Urothelium cell line (cell line): ENCODE results near the gene RIPK1.
"Not testable (repeated sequence)": the region's sequence is repeated elsewhere in the genome, so short reads cannot be mapped to it uniquely, and the experiment has no call there.

Experiments used
- DNase-seq: peaks from one replicate; pipeline ENCODE4 v3.0.0; 2011; ENCODE audit warnings: low spot score, mixed read lengths
- FAIRE-seq: peaks from 2 replicates; lab custom pipeline; 2011; peaks lifted over from hg19 to GRCh38; lab: Jason Lieb, UNC

RIPK1 gene

DNA sequence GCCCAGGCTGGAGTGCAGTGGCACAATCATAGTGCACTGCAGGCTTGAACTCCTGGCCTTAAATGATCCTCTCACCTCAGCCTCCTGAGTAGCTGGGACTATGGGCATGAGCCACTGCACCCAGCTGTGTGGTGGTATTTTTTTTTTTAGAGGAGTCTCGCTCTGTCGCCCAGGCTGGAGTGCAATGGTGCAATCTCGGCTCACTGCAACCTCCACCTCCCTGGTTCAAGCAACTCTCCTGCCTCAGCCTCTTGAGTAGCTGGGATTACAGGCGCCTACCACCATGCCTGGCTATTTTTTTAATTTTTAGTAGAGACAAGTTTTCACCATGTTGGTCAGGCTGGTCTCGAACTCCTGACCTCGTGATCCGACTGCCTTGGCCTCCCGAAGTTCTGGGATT lies 10.7 kb downstream of the RIPK1 start:
- DNase-seq, FAIRE-seq: not testable (repeated sequence)

DNA sequence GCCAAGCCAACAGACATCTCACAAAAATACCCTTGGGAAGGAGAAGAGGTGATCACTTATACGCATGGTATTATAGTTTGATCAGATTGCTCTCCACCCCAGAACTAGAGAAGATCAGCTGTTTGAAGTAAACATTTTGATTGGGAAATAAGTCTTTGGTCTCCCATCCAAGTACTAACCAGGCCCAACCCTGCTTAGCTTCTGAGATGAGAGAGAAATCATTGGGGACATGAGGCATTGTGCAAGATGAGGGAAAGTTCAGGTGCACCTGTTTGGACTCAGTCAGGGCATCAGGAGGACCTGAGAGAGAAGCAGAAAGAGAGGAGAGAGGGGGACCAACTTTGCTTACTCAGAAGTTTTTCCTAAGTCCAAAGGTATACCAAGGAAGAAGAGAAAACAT lies 11.4 kb downstream of the RIPK1 start:
- FAIRE-seq (no peak), DNase-seq (no peak)

DNA sequence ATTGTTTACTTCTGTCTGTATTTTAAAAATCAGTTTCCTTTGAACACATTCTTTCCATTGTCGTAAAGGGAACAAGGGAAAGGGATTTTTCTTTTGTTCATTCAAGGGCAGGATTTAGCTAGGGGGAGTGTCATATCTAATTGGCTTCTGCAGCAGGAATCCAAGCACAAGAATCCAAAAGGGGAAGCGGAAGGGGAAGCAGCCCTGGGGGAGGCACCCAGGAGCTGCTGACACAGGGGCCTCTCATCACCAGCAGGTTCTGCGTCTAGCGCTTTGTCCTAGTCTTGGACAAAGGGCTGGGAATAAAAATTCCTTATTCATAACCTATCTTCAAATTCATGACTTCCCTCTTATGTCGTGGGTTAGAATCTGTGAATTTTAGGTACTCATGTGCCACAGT lies 13.7 kb downstream of the RIPK1 start:
- DNase-seq: no peak
- FAIRE-seq: no peak

DNA sequence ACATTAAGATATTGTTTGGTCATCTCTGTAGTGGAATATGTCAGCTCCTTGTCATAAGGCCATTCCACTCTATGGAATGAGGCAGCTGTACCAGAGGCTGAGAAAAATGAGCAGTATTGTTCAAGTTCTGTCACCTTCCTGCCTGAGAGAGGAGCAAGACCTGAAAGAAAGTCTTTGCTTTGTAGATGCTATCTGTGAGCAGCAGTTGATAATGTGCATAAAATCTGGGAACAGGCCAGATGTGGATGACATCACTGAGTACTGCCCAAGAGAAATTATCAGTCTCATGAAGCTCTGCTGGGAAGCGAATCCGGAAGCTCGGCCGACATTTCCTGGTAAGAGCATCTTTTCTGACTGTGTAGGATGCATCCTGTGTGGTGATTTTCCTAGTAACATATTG lies 16.8 kb downstream of the RIPK1 start:
- DNase-seq: no peak
- no peak for FAIRE-seq

DNA sequence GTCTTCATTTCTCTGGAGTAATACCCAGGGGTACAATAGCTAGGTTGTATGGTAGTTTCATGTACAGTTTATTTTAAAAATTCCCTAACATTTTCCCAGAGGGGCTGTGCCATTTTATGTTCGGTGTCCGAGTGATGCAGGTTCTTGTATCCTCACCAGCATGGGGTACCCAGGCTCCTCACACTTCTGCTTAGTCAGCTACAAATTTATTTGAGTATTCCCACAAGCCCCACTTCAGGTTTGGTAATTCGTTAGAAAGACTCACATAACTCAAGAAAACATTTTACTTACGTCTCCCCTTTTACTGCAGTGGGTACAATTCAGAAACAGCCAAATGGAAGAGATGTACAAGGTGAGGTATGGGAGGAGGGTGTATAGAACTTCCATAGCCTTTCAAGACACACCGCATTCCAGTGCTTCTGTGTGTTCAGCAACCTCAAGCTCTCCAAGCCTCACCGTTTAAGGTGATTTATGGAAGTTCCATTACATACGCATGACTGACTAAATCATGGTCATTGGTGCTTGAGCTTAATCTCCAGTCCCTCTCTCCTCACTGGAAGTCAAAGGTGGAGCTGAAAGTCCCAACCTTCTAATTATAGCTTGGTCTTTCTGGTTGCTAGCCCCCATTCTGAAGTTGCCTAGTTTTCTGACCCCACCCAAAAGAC lies 18.1 kb downstream of the RIPK1 start:
- DNase-seq: no peak
- no peak for FAIRE-seq

DNA sequence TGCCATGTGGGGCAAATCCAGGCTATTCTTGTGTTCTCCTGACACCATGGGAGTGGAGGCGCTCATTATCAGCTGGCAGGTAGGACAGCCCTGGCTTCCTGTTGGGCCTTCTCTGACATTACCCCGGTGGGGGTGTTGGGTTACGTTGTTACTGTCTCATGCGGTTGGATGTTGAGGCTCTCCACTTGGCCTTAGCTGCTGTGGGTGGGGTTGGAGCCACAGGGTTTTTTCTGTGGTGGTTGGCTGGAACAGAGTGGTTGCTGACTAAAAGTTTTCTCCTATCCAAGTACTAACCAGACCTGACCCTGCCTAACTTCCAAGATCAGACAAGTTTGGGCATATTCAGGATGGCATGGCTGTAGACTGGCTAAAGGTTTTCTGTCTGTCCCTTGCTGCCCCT lies 20.2 kb downstream of the RIPK1 start:
- DNase-seq (no peak), FAIRE-seq (no peak)

DNA sequence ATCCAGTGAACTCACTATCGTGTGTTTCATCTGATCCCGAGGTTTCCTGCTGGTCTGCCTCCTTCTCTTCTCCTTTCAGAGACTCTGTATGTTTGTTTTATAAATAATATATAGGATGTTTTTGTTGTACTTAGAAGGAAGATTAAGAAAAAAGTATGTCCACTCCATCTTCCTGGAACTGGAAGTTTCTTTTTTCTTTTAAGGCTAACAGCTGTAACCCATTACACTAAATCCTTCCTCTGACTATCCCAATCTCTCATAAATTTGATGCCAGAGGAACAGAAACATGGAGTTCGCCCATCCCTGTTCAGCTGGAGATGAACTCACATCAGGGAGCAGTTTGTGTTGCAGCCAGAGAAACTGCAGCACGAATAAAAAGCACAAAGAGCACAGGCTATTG lies 20.7 kb downstream of the RIPK1 start:
- FAIRE-seq: no peak
- no peak for DNase-seq

DNA sequence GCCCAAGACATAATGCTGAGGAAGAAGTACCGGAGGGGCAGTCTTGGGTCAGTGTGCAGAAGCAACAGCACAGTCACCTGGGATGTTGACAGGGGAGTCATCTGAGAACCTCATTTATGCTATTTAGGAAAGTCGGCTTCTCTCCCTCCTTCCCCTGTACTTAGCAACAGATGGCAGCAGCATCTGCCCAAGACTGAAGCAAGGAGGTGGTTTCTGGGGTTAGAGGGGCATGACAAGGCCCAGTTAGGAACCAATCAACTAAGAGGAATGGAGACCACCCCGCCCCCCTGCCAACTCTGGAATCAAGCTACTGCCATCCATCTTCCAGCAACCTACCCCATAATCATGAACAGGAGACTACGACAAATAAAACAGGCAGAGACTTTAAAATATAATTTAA lies 21.7 kb downstream of the RIPK1 start:
- DNase-seq (no peak), FAIRE-seq (no peak)

DNA sequence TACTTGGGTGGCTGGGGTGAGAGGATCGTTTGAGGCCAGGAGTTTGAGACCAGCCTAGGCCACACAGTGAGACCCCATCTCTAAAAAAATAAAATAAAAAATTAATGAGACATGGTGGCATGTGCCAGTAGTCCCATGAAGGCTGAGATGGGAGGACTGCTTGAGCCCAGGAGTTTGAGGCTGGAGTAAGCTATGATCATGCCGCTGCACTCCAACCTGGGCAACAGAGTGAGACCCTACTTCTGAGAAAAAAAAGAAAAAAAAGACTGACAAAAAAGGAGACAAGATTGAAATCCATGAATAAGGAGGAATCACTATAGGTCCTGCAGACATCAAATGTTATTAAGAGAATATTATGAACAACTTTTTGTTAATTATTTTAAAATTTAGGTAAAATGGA lies 26.5 kb downstream of the RIPK1 start:
- FAIRE-seq: no peak

DNA sequence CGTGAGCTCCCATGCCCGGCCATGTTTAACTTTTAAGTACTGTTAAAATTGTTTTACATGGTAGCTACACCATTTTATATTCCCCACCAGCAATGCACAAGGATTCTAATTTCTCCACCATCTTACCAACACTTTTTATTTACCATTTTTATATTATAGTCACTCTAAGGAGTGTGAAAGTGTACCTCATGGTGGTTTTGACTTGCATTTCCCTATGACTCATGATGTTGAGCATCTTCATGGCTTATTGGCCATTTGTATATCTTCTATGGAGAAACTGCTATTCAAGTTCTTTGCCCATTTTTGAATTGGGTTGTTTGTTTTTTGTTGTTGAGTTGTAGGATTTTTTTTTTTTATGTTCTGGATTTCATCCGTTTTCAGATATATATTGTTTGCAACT lies 34.6 kb downstream of the RIPK1 start:
- no peak for FAIRE-seq
- no peak for DNase-seq

More for the DNA sequence above, 26.5 kb downstream of the RIPK1 start:
- DNase-seq: no peak

DNA sequence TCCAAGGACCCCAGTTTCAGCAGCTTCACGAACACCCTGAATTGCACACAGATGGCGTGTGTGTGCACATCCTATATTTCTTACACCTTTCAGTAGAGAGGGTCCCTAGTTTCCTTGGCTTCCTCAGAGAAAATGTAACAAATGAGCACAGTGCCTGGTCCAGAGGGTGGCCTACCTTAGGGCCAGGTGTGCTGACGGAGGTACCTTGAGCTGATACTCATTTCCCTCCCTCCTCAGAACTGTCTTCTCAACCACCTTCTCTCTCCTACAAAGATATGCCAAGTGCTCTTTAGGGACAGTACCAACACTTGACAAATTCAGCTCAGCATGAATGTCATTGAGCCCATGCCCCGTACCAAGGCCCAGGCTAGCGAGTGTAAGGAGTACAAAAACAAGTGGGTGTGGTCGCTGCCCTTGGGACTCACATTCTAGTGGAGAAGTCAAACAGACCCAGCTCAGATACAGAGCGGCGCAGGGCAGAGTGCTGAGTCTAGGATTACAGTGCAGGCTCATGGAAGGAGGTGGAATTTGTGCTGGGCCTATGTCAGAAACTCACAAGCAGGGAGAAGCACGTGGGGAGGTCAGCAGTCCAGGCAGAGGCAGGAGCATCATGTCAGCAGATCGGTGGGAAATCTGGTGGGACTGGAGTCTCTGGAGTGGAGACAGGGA lies 40.6 kb downstream of the RIPK1 start:
- FAIRE-seq (no peak), DNase-seq (no peak)

DNA sequence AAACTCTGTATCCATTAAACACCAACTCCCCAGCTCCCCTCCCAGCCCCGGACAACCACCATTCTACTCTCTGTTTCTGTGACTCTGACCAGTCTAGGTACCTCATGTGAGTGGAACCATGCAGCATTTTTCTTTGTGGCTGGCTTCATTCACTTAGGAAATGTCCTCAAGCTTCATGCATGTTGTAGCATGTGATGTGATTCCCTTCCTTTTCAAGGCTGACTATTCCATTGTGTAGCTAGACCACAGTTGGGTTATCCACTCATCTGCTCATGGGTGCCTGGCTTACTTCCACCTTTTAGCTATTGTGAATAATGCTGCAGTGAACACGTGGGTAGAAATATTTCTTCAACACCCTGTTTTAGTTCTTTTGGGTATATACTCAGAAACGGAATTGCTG lies 41.5 kb downstream of the RIPK1 start:
- DNase-seq (no peak), FAIRE-seq (no peak)

DNA sequence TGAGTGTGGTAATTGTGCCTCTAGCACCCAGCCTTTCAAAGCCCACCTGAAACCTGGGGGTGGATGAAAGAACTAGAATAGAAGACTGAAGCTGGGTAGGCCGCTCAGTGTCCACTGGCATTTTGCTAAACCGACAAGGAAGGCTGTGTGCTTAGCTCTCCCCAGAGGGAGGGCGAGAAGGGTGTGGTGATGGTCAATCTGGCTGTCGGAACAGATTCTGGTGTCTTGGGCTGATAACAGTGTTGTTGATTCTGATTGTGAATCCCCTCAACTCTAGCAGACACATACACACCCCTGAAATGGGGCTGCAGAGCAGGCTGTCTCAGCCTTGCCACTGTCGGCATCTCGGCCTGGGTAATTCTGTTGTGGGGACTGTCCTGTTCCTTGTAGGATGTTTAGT lies 46.1 kb downstream of the RIPK1 start:
- DNase-seq: no peak
- FAIRE-seq: no peak

DNA sequence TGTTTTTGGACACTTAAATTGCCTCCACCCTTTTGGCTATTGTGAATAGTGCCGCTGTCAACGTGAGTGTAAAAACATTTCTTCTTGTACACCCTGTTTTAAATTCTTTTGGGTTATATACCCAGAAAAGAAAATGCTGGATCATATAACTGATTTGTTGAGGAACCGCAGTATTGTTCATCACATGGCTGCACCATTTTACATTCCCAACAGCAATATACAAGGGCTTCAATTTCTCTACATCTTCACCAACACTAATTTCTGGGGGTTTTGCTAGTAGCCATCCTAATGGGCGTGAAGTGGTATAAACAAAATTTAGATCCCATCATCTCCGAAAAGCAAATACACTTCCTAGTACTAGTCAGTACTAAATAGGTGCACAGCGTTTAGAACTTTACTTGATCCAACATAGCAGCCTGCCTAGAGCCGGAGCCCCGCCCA lies 49.6 kb downstream of the RIPK1 start:
- FAIRE-seq (no peak), DNase-seq (no peak)

DNA sequence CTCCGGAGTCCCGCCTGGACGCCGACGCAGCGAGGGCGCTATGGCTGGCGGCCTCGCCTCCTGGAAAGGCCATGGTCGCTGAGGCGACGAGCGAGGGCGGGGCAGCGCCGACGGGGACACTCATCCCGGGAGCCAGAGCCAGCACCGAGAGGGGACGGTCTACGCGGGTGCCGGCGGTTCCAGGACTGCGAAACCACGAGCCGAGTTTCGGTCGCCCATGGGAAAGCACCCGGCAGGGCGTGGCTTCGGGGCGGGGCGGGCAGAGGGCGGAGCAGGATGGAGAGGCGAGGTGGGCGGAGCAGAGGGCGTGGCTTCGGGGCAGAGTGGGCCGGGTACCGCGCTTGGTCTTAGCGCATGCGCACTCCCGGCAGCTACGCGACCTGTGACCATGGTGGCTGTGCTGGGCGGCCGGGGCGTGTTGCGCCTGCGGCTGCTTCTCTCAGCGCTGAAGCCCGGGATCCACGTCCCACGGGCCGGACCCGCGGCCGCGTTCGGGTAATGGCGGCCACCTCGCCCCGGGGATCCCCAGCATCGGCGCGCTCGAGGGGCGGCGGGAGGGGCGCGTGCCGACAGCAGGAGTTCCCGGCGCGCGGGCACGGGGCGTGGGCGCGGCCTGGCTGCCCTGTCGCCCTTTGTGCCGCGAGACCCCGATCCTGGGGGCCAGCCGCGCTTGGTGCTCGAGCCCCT lies 50.2 kb downstream of the RIPK1 start, which contains the start of gene BPHL:
TSS of gene BPHL (plus strand) at position 359 of the 687 bp plus-strand sequence. CDS start at position 389, 30 bp downstream.
- peak; percentile 99 for DNase-seq
- no peak for FAIRE-seq

DNA sequence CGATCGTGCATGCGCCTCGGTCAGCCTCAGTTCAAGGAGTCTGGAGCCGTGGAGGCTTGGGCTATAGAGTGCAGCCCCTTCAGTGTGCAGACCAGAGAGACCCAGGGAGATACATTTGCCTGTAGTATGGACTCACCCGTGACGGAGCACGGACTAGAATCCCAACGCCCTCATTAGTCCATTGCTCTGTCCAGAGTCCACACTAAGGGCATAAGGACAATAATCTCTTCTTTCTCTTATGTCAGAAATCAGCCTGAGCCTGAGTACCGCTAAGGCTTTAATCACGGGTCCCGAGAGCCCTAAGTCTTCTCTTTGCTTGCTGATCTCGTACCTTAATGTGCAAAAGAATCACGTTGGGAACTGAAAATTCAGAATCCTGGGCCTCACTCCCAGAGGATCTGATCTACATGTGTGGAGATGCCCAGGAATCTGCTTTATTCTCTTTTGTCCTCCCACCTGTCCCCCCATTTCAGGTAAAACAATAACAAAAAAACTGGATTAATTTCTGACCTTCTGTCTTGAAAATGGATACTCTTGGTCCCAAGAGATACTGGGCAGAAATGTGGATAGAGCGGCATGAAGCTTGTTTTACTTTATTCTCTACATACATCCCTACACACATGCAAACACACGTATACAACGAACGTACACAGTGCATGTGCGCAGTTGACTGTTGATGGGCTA lies 50.9 kb downstream of the RIPK1 start:
- FAIRE-seq: no peak

DNA sequence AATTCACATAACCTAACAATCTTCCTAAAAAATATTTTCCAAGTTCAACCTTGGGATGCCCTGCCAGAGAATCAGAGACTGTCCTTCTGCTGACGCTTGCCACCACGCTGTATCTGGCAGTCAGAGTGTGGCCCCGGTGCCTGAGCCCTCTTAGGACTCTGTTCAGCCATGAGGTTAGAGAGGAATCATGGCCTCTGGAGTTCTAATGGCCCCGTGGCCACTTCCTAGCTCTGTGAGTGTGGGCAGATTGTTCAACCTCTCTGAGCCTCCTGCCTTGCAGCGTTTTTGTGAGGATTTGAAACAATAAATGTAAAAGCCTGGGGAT lies 52.4 kb downstream of the RIPK1 start:
- FAIRE-seq: no peak
- DNase-seq: no peak

More for the DNA sequence above, 50.9 kb downstream of the RIPK1 start:
- no peak for DNase-seq

DNA sequence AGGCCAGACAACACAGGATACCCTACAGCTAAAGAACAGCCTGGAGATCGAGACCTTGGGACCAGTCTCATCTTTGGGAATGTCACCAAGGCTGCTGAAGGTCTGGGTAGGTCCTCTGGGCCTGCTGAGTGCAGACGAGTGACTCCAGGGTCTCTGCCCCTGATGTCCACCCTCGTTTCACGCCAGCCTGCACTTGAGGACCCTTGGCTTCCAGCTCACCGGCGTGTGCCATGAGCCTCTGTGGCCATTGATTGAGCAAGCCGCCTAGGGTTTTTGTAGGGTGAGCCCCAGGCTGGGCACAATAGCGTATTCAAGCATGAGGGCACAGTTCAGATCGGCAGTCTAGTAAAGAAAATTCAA lies 54.5 kb downstream of the RIPK1 start:
- DNase-seq (no peak), FAIRE-seq (no peak)

DNA sequence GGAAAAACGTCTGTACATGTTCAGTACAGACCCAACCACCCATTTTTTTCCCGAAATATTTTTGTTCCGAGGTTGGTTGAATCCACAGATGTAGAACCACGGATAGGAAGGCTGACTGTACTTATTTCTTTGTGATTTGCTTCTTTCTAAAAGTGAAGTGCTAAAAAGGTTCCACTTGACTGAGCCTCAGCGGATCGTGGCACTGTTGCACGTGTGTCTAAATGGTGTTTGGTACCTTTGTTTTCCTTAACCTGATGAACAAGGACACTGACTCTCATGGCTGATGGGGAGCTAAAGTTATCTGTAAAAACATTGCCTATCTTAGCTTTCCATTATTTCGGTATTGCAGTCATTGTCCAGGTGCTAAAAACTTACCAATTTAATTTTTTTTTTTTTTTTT lies 56.4 kb downstream of the RIPK1 start:
- FAIRE-seq (no peak), DNase-seq (no peak)

DNA sequence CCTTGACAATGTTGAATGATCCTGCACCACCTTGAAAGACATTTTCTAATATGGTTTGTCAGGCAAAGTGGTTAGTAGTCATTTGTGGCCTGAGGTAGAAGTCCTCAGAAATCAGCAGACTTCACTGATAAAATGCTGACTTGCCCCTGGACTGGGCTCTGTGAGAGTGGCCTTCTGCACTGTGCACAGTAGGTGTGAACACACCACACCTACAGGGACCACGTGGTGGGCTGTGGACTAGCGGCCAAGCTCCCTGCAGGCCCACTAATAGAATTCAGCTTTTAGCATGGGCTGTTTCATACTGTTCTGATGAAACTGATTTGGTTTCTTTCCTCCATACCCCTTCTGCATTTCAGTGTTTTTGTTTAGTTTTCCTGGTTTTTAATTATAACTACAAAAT lies 57.5 kb downstream of the RIPK1 start:
- DNase-seq (no peak), FAIRE-seq (no peak)

DNA sequence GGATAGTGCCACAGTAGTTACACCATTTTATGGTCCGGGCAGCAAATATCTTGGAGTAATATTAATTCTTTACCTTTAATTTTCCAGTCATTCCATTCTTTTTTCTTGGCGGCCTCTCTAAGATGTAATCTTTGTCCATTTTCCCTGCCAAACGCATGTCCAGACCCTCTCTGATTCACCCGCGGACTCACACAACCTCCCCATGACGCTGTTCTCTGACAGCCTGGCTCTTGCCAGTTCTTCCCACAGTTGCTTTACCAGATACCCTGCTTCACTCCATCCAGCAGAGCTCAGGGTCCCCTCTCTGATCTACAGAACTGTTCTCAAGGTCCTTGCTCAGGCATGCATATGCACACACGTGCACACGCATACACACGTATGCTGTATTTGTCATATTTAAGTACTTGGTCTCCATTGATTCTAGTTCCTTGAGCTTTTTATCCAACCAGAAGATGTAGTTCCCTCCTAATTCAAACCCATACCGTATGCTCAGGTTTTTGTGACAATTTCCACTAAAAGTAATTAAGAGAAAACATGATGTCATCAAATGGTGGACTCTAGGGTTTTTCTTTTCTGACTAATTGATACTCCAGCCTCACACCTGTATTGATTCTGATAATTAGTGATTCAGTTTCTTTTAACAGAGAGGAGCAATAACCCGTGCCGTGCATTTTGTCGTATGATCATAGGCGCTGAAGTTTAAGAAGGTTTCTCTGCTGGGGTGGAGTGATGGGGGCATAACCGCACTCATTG lies 60.2 kb downstream of the RIPK1 start:
- DNase-seq (no peak), FAIRE-seq (no peak)
